ENCODE measurements around the gene TEX53. TPM values are rescaled to one million over a fixed set of nuclear protein-coding genes. Genes with fewer than 3 reads are reported as not detected.
A peak's percentile ranks its signal among the peaks of the same experiment; 100 is the strongest.

The TEX53 gene
- total RNA-seq, 3 donors from 2014 or later: not detected

DNA sequence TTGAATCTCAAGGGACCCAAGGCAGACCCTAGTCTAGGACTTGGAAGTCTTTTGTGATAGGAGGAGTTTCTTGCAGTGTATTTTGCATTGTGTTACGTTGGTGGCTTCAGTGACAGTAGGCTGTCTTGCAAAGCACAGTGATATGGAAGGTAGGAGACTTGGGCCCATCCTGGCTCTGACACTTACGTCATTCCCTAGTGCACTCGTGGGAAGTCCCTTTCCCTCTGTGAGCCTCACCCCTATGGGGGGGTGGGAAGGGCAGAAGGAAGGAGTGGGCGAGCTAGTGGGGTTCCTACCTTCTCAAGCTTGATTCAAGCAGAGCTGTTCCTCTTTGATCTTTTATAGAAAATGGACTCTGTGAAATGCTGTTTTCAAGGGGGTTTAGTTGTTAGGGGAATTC lies 9.2 kb upstream of the TEX53 start:
- no peaks in the 10 kb centered on the region for H3K36me3 ChIP-seq
- H3K4me1 ChIP-seq: no peaks in the 10 kb centered on the region
- no peak for DNase-seq (ENCODE audit: low spot score in 2 of 2)
- peaks cover 0 to 5% of the 10 kb centered on the region in 2 donors for H3K9me3 ChIP-seq
- no peak overlapping the region for H3K4me3 ChIP-seq
- intact Hi-C loops (cut with DNase I; ENCODE audit: low total_unique reads): no loop called here
- H3K27me3 ChIP-seq: no peaks in the 10 kb centered on the region
- no peak overlapping the region for H3K27ac ChIP-seq
- no peak for TF ChIP-seq POLR2AphosphoS5 (IDR thresholded peaks at IDR 0.05)
- no peak for TF ChIP-seq POLR2A (IDR thresholded peaks at IDR 0.05)
- TF ChIP-seq, protein P1, sequence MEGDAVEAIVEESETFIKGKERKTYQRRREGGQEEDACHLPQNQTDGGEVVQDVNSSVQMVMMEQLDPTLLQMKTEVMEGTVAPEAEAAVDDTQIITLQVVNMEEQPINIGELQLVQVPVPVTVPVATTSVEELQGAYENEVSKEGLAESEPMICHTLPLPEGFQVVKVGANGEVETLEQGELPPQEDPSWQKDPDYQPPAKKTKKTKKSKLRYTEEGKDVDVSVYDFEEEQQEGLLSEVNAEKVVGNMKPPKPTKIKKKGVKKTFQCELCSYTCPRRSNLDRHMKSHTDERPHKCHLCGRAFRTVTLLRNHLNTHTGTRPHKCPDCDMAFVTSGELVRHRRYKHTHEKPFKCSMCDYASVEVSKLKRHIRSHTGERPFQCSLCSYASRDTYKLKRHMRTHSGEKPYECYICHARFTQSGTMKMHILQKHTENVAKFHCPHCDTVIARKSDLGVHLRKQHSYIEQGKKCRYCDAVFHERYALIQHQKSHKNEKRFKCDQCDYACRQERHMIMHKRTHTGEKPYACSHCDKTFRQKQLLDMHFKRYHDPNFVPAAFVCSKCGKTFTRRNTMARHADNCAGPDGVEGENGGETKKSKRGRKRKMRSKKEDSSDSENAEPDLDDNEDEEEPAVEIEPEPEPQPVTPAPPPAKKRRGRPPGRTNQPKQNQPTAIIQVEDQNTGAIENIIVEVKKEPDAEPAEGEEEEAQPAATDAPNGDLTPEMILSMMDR (IDR thresholded peaks at IDR 0.05): no peak

DNA sequence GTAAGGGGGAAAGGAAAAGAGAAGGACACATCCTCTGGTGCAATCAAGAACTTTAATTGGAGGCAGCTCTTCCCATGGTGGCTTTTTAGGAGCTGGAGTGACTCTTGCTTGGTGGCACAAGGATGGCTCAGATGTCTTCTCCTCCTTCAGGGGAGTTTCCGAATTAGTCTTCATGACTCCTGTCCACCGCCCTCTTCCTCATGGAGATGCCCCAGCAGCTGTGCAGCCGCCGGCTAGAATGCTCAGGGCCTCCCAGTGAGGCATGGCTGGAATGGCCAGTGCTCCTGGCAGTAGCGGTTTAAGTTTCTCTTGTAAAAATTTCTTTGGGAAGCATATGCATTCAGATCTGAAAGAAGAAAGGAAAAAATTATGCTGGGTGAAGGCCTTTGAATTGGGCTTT lies 8.8 kb upstream of the TEX53 start:
- no peak for DNase-seq (ENCODE audit: low spot score in 2 of 2)
- TF ChIP-seq POLR2AphosphoS5 (IDR thresholded peaks at IDR 0.05): no peak
- TF ChIP-seq, protein P1 (IDR thresholded peaks at IDR 0.05): no peak
- no peak for TF ChIP-seq POLR2A (IDR thresholded peaks at IDR 0.05)
- Histone ChIP-seq H3K27me3 (no peaks in the 10 kb centered on the region), H3K4me3 (no peak overlapping the region), H3K27ac (no peak overlapping the region), H3K4me1 (no peaks in the 10 kb centered on the region), H3K36me3 (no peaks in the 10 kb centered on the region), H3K9me3 (peaks cover 0 to 5% of the 10 kb centered on the region in 2 donors)
- intact Hi-C loops (cut with DNase I; ENCODE audit: low total_unique reads): no loop called here

DNA sequence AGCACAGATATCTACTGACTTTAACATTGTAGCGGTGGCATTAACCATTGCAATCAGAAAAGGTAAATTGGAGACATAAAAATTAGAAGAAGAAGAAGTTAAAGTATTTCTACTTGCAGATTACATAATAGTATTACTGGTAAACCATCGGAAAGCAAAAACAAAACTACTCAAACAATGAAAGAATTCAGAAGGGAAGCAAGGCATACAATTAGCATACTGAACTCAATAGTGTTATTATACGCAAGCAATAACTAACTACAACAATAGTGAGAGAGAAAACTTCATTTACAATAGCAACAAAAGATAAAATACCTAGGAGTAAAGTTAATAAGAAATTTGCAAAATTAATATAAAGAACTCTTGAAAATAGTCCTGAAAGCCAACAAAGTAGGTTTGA lies 6.6 kb upstream of the TEX53 start:
- DNase-seq (ENCODE audit: low spot score in 2 of 2): no peak
- Histone ChIP-seq H3K4me3 (no peak overlapping the region), H3K27me3 (no peaks in the 10 kb centered on the region), H3K36me3 (no peaks in the 10 kb centered on the region), H3K27ac (no peak overlapping the region), H3K4me1 (no peaks in the 10 kb centered on the region), H3K9me3 (no peaks in the 10 kb centered on the region)
- intact Hi-C loops (cut with DNase I; ENCODE audit: low total_unique reads): no loop called here
- TF ChIP-seq, protein P1 (IDR thresholded peaks at IDR 0.05): no peak
- TF ChIP-seq POLR2A (IDR thresholded peaks at IDR 0.05) (no peak), POLR2AphosphoS5 (IDR thresholded peaks at IDR 0.05) (no peak)

DNA sequence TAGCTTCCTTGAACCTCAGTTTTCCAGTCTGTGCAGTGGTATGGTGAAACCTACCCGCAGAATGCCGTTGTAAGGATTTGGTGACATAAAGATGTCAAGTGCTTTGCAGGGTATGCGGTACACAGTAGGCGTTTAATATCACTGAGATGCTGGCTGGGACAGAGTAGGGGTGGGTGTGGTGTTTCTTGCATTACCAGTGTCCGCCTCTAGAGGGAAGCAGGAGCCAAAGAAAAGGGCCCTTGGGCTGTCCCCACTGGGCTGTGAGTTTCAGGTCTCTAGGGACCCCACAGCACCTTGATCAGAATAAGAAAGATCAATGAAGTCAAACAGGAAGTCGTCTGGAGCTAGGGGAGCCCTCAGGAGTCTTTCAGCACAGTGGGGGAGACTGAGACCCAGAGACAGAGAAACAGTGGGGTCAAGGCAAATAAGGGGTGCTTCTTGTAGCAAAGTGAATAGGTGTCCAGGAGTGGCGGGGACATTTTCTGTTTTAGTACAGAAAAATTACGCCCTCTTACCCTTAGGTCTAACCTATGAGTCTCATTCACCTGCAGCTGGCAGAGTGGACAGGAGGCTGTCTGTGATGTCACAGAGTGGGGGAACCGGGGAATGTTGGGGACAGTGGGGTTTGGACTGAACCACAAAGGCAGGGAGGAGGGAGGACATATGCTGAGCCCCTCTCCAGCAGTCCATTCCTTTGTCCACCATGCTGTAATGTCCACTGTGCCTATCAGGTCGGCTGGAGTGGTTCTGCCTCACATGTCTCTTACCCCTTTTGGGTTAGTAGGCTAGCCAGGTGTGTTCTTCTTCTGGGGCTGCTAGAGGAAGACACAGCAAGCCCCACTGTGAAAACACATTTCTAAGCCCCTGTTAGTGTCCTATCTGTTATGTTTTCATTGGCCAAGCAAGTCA lies 4.7 kb upstream of the TEX53 start:
- H3K4me3 ChIP-seq: no peak overlapping the region
- TF ChIP-seq POLR2A (IDR thresholded peaks at IDR 0.05): no peak
- no peak for TF ChIP-seq POLR2AphosphoS5 (IDR thresholded peaks at IDR 0.05)
- TF ChIP-seq, protein P1 (IDR thresholded peaks at IDR 0.05): peak; percentile 51 to 62 (median 56)
- H3K36me3 ChIP-seq: no peaks in the 10 kb centered on the region
- no peaks in the 10 kb centered on the region for H3K9me3 ChIP-seq
- DNase-seq (ENCODE audit: low spot score in 2 of 2): no peak
- intact Hi-C loops (cut with DNase I; ENCODE audit: low total_unique reads): no loop called here
- H3K27me3 ChIP-seq: no peaks in the 10 kb centered on the region
- no peak overlapping the region for H3K27ac ChIP-seq
- no peaks in the 10 kb centered on the region for H3K4me1 ChIP-seq

DNA sequence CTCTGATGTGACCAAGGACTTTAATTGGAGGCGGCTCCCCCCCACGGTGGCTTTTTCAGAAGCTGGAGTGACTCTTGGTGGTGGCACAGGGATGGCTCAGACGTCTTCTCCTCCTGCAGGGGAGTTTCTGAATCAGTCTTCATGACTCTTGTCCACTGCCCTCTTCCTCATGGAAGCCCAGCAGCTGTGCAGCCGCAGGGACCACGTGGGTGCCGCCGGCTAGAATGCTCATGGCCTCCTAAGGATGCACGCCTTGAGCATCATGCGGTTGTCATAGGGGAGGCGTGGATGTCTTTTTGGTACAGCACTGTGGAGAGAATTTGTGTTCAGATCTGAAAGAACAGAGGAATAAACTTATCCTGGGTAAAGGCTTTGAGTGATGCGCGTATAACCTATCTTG lies 1.3 kb downstream of the TEX53 start:
- Histone ChIP-seq H3K36me3 (no peaks in the 10 kb centered on the region), H3K4me3 (no peak overlapping the region), H3K27ac (no peak overlapping the region), H3K9me3 (no peaks in the 10 kb centered on the region), H3K27me3 (no peaks in the 10 kb centered on the region), H3K4me1 (no peaks in the 10 kb centered on the region)
- TF ChIP-seq POLR2A (IDR thresholded peaks at IDR 0.05): no peak
- intact Hi-C loops (cut with DNase I; ENCODE audit: low total_unique reads): no loop called here
- no peak for DNase-seq (ENCODE audit: low spot score in 2 of 2)
